Measurements from ENCODE around the gene LSM5. TPM values are rescaled to one million over a fixed set of nuclear protein-coding genes. Genes with fewer than 3 reads are reported as not detected.

LSM5 gene
- total and polyA plus RNA-seq, 9 of the 15 experiments (the other 6 are each of a cell fraction or from before 2014, with no cell fraction given) = 36.3 to 620 (median 186) TPM

GRCh38 chr7:32525839-32526238 is 35.7 kb upstream of the LSM5 start:
- ChIA-PET POLR2A (no interaction called here), CTCF (ENCODE audit: low intra/inter-chr PET ratio) (no interaction called here)
- intact Hi-C loops (cut with micrococcal nuclease) (no loop called here), in situ Hi-C loops (cut with MboI) (no loop called here)
- Histone ChIP-seq H2AFZ (ENCODE audit: low read depth, low read length) (no peak overlapping the region), H3K4me1 (replicated peaks in 1 of 2; ENCODE audit: control insufficient read depth in 2 of 2, insufficient read depth in 2 of 2, low read length in 2 of 2) (no peaks in the 10 kb centered on the region), H3K27me3 (ENCODE audit: control insufficient read depth in 2 of 2, insufficient read depth in 2 of 2, low read length in 2 of 2) (no peaks in the 10 kb centered on the region), H3K4me3 (no peak overlapping the region), H3K27ac (ENCODE audit: extremely low read depth, low read depth, low read length) (no peak overlapping the region), H3K79me2 (ENCODE audit: control insufficient read depth, insufficient read depth, low read length) (peaks cover 21% of the 10 kb centered on the region), H3K9me1 (ENCODE audit: control insufficient read depth, insufficient read depth, low read length) (no peaks in the 10 kb centered on the region), H3K36me3 (ENCODE audit: control insufficient read depth, insufficient read depth, low read length) (peaks cover 2% of the 10 kb centered on the region; the same call in 1 of the 3 replicates), H4K20me1 (replicated peaks; ENCODE audit: control insufficient read depth, insufficient read depth, low read length) (no peaks in the 10 kb centered on the region), H3K9me3 (replicated peaks; ENCODE audit: control insufficient read depth, insufficient read depth, low read depth, low read length) (no peaks in the 10 kb centered on the region), H3K4me2 (ENCODE audit: insufficient read depth, low read length) (no peak overlapping the region), H3K9ac (ENCODE audit: insufficient read depth in 1 of 2, low read depth in 2 of 2, low read length in 2 of 2) (no peak overlapping the region)
- no peak for TF ChIP-seq CREBBP (IDR thresholded peaks at IDR 0.05; ENCODE audit: low read depth, low read length)
- TF ChIP-seq MCM7 (IDR thresholded peaks at IDR 0.05) = no peak
- ATAC-seq = no peak
- no peak for DNase-seq (ENCODE audit: extremely low read depth in 1 of 4, low spot score in 3 of 4)
- no peak for FAIRE-seq
- WGBS (ENCODE audit: insufficient coverage, low coverage, missing lambda C conversion rate) = 87% methylated on average over 4 of the region's 4 CpGs
- BruUV-seq (replicated peaks) = no TSS peak

- Histone ChIP-seq H3K9me1 (ENCODE audit: control insufficient read depth, insufficient read depth, low read length) (no peaks in the 10 kb centered on the region), H3K36me3 (ENCODE audit: control insufficient read depth, insufficient read depth, low read length) (peaks cover 7% of the 10 kb centered on the region; the same call in 1 of the 3 replicates), H3K9me3 (replicated peaks; ENCODE audit: control insufficient read depth, insufficient read depth, low read depth, low read length) (peaks cover 11% of the 10 kb centered on the region), H2AFZ (ENCODE audit: low read depth, low read length) (no peak overlapping the region), H3K27ac (ENCODE audit: extremely low read depth, low read depth, low read length) (no peak overlapping the region), H3K4me2 (ENCODE audit: insufficient read depth, low read length) (no peak overlapping the region), H3K4me1 (replicated peaks in 1 of 2; ENCODE audit: control insufficient read depth in 2 of 2, insufficient read depth in 2 of 2, low read length in 2 of 2) (no peaks in the 10 kb centered on the region), H3K9ac (ENCODE audit: insufficient read depth in 1 of 2, low read depth in 2 of 2, low read length in 2 of 2) (no peak overlapping the region), H4K20me1 (replicated peaks; ENCODE audit: control insufficient read depth, insufficient read depth, low read length) (no peaks in the 10 kb centered on the region), H3K79me2 (ENCODE audit: control insufficient read depth, insufficient read depth, low read length) (peaks cover 30% of the 10 kb centered on the region), H3K4me3 (no peak overlapping the region), H3K27me3 (ENCODE audit: control insufficient read depth in 2 of 2, insufficient read depth in 2 of 2, low read length in 2 of 2) (no peaks in the 10 kb centered on the region)
- in situ Hi-C loops (cut with MboI) (no loop called here), intact Hi-C loops (cut with micrococcal nuclease) (no loop called here)
- POLR2A ChIA-PET = interaction anchor here (0.7 kb wide), 1 partner anchor 21 kb away, joined by 3 read pairs; no protein-coding TSS in a partner anchor
- no TSS peak for BruUV-seq (replicated peaks)
- TF ChIP-seq FOXJ2 (tag; IDR thresholded peaks at IDR 0.05) (no peak), ZBTB43 (CRISPR knock-in tag; IDR thresholded peaks at IDR 0.05) (no peak), KDM5B (IDR thresholded peaks at IDR 0.05; ENCODE audit: insufficient replicate concordance, low read depth, low read length) (no peak), ZFP36 (IDR thresholded peaks at IDR 0.05; ENCODE audit: low read depth, low read length, partially characterized antibody) (no peak), DNMT1 (IDR thresholded peaks at IDR 0.05) (no peak), POLR3G (IDR thresholded peaks at IDR 0.05; ENCODE audit: extremely low read depth, insufficient read length, insufficient replicate concordance) (no peak), ZKSCAN3 (CRISPR knock-in tag; IDR thresholded peaks at IDR 0.05) (no peak), PTBP1 (IDR thresholded peaks at IDR 0.05; ENCODE audit: low read depth, low read length) (no peak), EP300 (IDR thresholded peaks at IDR 0.05; ENCODE audit: low read length) (no peak)
- FAIRE-seq (no peak), ATAC-seq (no peak), DNase-seq (ENCODE audit: extremely low read depth in 1 of 4, low spot score in 3 of 4) (no peak)
- CTCF ChIA-PET (ENCODE audit: low intra/inter-chr PET ratio) = interaction anchor here (0.6 kb wide), 2 partner anchors 16 to 1813 kb away, joined by 3 read pairs; no protein-coding TSS in a partner anchor
Observed at GRCh38 chr7:32524631-32525030, 34.5 kb upstream of the LSM5 start.

Measured in K562 (cell line).